ENCODE results near the gene PPP1R3G. TPM values are rescaled to one million over a fixed set of nuclear protein-coding genes. Genes with fewer than 3 reads are reported as not detected.

PPP1R3G gene
- polyA plus RNA-seq, 1 donor (not counting 4 experiments of a cell fraction or from before 2014, with no cell fraction given) = 0.01 TPM

GRCh38 chr6:5133943-5134342 is 48.8 kb downstream of the PPP1R3G start:
- H3K36me3 ChIP-seq (ENCODE audit: control insufficient read depth in 2 of 2, extremely low read depth in 1 of 2, insufficient read depth in 2 of 2, low read length in 2 of 2) = no peaks in the 10 kb centered on the region
- H3K27me3 ChIP-seq (ENCODE audit: control insufficient read depth, extremely low read depth, insufficient read depth, low read length) = no peaks in the 10 kb centered on the region
- H3K9me3 ChIP-seq (ENCODE audit: control insufficient read depth, low read depth, low read length) = no peaks in the 10 kb centered on the region
- H3K9me1 ChIP-seq (ENCODE audit: control insufficient read depth, extremely low read depth, insufficient read depth, low read length) = no peaks in the 10 kb centered on the region
- TF ChIP-seq CTCF (optimal IDR thresholded peaks at IDR 0.05 in 1 of 3, IDR thresholded peaks at IDR 0.05 in 1 of 3, conservative IDR thresholded peaks at IDR 0.05 in 1 of 3; ENCODE audit: extremely low read depth in 1 of 3, insufficient read depth in 2 of 3, low read length in 3 of 3) (no peak), EZH2 (IDR thresholded peaks at IDR 0.05; ENCODE audit: low read length) (no peak)
- H3K9ac ChIP-seq (ENCODE audit: control insufficient read depth, extremely low read depth, insufficient read depth, low read length) = no peak overlapping the region
- no peak overlapping the region for H3K4me2 ChIP-seq (ENCODE audit: control insufficient read depth, extremely low read depth, insufficient read depth, low read depth, low read length)
- FAIRE-seq (peak; percentile 5), DNase-seq (ENCODE audit: low read depth, low spot score) (no peak)
- H4K20me1 ChIP-seq (ENCODE audit: control insufficient read depth, extremely low read depth, insufficient read depth, low read length) = no peaks in the 10 kb centered on the region
- H3K4me1 ChIP-seq (ENCODE audit: control insufficient read depth, extremely low read depth, insufficient read depth, low read length) = peaks cover 5% of the 10 kb centered on the region
- H3K4me3 ChIP-seq (ENCODE audit: control insufficient read depth in 2 of 3, extremely low read depth in 1 of 3, insufficient read depth in 2 of 3, low read depth in 1 of 3, low read length in 3 of 3) = no peak overlapping the region
- no peak overlapping the region for H3K27ac ChIP-seq (ENCODE audit: control insufficient read depth, insufficient read depth, low read length)
- no peaks in the 10 kb centered on the region for H3K79me2 ChIP-seq (ENCODE audit: control insufficient read depth, insufficient read depth, low read length)
- H2AFZ ChIP-seq (ENCODE audit: control insufficient read depth, low read length) = no peak overlapping the region
- dilution Hi-C loops (cut with MboI; ENCODE audit: extremely low pct_ligation_motif_present, low sequenced_read_pairs) = no loop called here

- Histone ChIP-seq H3K4me1 (ENCODE audit: control insufficient read depth, extremely low read depth, insufficient read depth, low read length) (peaks cover 5% of the 10 kb centered on the region), H3K4me2 (ENCODE audit: control insufficient read depth, extremely low read depth, insufficient read depth, low read depth, low read length) (peak overlapping the region; percentile 18), H3K4me3 (ENCODE audit: control insufficient read depth in 2 of 3, extremely low read depth in 1 of 3, insufficient read depth in 2 of 3, low read depth in 1 of 3, low read length in 3 of 3) (no peak overlapping the region), H4K20me1 (ENCODE audit: control insufficient read depth, extremely low read depth, insufficient read depth, low read length) (no peaks in the 10 kb centered on the region), H3K9me3 (ENCODE audit: control insufficient read depth, low read depth, low read length) (no peaks in the 10 kb centered on the region), H3K9me1 (ENCODE audit: control insufficient read depth, extremely low read depth, insufficient read depth, low read length) (no peaks in the 10 kb centered on the region), H3K36me3 (ENCODE audit: control insufficient read depth in 2 of 2, extremely low read depth in 1 of 2, insufficient read depth in 2 of 2, low read length in 2 of 2) (no peaks in the 10 kb centered on the region), H2AFZ (ENCODE audit: control insufficient read depth, low read length) (no peak overlapping the region), H3K79me2 (ENCODE audit: control insufficient read depth, insufficient read depth, low read length) (no peaks in the 10 kb centered on the region), H3K9ac (ENCODE audit: control insufficient read depth, extremely low read depth, insufficient read depth, low read length) (no peak overlapping the region), H3K27me3 (ENCODE audit: control insufficient read depth, extremely low read depth, insufficient read depth, low read length) (no peaks in the 10 kb centered on the region), H3K27ac (ENCODE audit: control insufficient read depth, insufficient read depth, low read length) (no peak overlapping the region)
- dilution Hi-C loops (cut with MboI; ENCODE audit: extremely low pct_ligation_motif_present, low sequenced_read_pairs) = no loop called here
- FAIRE-seq (peak; percentile 20), DNase-seq (ENCODE audit: low read depth, low spot score) (no peak)
- TF ChIP-seq EZH2 (IDR thresholded peaks at IDR 0.05; ENCODE audit: low read length) (no peak), CTCF (optimal IDR thresholded peaks at IDR 0.05 in 1 of 3, IDR thresholded peaks at IDR 0.05 in 1 of 3, conservative IDR thresholded peaks at IDR 0.05 in 1 of 3; ENCODE audit: extremely low read depth in 1 of 3, insufficient read depth in 2 of 3, low read length in 3 of 3) (peak; percentile 46 to 78 (median 52))
Measured at GRCh38 chr6:5135788-5136376, 50.7 kb downstream of the PPP1R3G start.

Measured in keratinocyte (primary cell).